HG02970 (cell line): ENCODE results near the gene SOD3.

Source experiments
- ATAC-seq: cut with Tn5 transposase; IDR thresholded peaks from one replicate; pipeline ENCODE4 v1.9.1; 2021; ENCODE audit warnings: mild to moderate bottlenecking, moderate library complexity, moderate number of reproducible peaks; ENCODE audit not compliant: unreplicated experiment, low FRiP score

The SOD3 gene, protein sequence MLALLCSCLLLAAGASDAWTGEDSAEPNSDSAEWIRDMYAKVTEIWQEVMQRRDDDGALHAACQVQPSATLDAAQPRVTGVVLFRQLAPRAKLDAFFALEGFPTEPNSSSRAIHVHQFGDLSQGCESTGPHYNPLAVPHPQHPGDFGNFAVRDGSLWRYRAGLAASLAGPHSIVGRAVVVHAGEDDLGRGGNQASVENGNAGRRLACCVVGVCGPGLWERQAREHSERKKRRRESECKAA

DNA sequence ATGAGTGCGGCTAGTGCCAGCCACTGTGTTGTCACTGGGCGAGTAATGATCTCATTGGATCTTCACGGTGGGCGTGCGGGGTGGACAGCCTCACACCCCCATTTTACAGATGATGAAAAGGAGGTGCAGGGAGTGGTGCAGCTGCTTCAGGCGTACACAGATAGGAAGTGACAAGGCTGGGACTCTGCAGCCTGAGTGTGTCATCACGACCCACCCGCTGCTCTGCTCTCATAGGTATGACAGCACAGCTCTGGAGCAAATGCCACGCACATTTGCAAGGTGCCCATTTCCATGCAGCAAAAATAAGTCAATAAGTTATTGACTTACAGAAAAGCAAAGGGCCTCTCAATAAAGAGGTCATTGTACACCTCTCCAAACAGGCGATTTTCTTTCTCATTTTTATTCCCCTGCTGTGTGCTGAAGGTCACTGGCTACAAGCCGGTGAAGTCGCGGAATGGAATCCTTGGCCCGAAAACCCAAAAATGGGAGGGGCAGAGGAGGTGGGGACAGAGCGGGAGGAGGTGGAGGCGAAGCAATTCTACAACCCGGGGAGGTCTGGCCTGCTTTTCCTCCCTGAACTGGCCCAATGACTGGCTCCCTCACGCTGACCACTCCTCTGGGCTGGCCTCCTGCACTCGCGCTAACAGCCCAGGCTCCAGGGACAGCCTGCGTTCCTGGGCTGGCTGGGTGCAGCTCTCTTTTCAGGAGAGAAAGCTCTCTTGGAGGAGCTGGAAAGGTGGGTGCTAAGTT lies at the start of gene SOD3:
Gene SOD3 (plus strand): TSS at position 658 of the 750 bp plus-strand sequence. CDS start 3,949 bp downstream, outside the sequence.
- ATAC-seq = no peak

DNA sequence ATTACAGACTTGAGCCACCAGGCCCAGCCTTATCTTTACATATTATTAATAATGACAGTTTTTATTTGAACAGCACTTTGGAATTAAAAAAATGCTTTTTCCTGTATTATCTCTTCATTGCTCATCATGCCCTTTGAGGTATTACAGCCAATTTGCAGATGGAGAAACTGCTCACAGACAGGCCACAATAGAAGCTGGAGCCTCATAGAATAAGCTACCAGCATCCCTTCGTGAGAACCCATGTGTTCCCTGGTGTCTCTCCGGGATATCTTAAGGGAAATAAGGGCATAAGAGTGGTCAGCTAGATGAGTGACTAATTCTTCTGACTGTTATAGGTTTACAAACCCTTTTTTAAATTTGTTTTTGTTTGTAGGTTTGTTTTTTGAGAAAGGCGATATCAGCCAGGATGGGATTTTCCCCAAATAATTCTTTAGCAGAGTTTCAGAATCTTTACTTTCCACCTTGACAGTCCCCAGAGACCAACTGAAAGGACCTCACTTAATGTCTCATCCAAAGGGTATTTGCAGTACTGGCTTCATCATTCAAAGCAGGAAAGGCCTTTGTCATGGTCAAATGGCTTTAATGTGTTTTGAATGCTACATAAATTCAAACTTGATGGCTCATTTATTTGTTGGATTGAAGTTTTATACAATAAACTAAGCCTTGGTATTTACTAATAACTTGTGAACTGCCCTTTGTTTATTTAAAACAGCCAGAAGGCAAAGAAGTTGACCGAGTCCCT lies 48.0 kb upstream of the SOD3 start:
- ATAC-seq = no peak

DNA sequence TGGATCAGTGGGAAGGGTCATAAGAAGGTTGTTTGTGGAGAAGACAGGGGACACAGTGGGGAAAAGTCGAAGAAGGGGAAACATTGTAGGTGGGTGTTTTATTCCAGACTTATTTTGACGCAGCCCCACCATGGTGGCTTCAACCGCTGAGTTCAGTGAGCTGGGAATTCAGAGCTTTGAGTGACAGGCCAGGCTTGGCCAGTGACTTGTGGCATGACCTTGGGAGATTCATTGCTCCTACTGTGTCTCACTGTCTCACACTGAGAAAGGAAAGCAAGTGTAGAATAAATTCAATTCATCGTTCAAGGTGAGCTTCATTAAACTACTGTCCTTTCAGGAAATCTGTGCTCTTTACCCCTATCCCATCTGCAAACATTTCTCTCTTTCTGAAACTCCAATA lies 47.4 kb upstream of the SOD3 start:
- ATAC-seq = no peak

DNA sequence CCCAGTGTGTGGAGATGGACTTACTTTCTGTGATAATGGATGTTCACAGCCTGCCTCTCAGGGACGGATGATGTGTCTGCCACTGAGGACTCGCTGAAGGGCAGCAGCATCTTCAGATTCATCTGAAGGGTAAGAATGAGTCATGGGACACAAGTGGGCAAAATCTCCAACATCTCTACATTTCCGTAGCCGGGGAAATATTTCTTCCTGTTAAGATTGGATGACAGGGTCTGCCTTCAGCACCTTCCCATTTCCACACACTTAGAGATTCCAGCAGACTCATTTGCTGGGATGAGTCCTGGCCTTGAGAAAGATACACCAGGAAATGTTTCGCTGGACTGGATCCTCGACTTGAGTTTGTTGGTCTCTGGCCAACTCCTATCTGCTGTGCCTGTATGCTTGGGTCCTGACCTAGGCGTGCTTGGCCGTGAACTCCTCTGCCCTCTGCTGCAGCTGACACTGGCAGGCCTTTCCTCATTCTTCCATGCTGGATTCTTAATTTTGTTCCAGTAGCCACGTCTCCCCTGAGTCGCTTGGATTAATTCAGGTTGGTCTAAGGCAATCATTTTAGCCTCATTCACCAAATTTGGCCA lies 46.5 kb upstream of the SOD3 start:
- no peak for ATAC-seq

DNA sequence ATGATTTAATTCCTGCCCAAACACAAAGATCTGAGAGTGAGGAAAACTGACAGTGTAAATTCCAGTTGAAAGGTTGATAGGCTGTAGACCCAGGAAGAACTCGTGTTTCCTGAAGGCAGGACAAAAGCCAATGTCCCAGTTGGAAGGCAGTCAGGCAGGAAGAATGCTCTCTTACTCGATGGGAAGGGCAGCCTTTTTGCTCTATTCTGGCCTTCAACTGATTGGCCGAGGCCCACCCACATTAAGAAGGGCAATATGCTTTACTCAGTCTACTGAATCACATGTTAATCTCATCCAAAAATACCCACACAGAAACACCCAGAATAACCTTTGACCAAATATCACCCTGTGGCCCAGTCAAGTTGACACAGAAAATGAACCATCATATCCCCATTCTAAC lies 45.3 kb upstream of the SOD3 start:
- ATAC-seq = no peak

DNA sequence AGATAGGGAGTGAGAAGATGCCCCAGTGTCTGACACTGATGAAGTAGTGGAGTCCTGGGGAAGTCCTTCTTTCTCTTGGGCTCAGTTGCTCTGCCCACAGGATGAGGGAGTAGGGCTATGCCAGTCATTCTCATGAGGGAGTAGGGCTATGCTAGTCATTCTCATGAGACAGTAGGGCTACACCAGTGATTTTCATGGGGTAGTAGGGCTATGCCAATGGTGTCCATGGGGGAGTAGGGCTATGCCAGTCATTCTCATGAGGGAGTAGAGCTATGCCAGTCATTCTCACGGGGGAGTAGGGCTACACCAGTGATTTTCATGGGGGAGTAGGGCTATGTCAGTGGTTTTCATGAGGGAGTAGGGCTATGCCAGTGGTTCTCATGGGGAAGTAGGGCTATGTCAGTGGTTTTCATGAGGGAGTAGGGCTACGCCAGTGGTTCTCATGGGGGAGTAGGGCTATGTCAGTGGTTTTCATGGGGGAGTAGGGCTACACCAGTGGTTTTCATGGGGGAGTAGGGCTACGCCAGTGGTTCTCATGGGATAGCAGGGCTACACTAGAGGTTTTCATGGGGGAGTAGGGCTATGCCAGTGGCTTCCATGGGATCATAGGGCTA lies 43.3 kb upstream of the SOD3 start:
- no peak for ATAC-seq

DNA sequence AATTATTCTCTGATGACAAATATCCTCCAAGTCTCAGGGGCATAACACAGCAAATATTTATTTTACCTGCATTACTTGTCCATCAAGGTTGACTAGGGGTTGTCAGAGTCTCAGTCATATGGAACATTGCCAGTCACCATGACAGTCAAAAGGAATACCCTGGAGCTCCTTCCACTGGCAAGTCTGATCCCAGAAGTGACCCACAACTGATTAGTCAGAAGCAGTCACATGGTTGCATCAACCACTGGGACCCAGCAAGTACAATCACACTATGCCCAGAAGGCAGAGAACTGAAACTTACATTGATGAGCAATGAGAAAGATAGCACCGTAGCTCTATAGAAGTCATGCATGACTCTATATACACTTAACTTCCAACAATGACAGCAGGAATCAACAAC lies 41.9 kb upstream of the SOD3 start:
- no peak for ATAC-seq

DNA sequence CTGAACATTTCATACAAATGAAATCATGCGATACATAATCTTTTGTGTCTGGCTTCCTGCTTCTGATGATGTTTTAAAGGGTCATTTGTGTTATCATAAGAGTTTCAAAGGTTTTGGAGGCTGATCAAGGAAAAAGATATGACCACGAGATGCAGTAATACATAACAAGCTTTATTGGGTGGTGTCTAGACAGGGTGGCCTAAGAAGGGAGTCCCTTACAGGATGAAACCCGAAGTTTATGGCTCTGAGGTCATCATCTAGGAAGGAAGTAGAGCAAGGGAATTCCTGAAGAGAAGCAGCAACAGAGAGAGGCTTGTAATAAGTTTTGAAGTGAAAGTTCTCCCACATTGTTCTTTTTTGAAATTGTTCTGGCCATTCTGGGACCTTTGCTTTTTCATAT lies 40.8 kb upstream of the SOD3 start:
- ATAC-seq = no peak

DNA sequence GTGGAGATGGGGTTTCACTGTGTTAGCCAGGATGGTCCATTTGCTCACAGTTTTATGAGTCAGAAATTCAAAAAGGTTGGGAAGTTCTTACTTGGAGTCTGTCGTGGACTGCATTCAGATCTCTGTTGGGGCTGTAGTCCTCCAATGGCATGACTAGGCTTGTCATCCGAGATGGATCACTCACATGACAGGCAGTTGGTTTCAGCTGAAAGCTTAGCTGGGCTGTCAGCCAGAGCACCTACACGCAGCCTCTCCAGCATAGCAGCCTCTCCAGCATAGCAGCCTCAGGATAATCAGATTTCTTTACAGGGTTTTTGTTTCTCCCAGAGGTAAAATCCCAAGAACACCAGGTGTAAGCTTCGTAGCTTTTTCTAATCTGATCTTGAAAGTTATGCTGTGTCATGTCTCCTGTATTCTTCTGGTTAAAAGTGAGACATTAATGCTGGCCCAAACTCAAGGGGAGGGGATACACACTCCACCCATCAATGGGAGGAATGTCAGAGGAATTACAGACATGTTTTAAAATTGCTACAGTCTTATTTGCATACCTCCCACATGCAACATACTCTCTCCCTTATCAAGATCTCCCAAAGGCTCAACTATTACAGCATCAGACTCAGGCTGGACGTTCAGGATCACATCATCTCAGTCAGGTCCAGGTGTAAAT lies 31.6 kb upstream of the SOD3 start:
- ATAC-seq = no peak

DNA sequence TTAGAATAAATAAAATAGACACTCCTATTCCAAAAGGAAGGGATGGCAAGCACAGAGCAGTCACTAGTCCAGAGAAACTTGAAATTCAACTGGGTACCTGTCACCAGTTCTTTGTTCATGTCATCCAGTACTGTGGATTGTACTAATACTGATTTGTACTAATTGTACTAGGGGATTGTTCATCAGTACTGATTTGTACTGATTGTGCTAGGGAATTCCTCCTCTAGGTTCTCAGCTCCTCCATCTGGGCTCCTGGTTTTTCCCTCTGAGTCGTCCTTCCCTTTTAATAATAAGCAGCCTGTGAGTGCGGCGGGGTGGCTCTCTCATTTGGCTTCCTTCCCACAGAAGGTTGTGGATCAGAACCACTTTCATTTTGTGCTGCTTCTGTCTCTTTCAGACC lies 31.0 kb upstream of the SOD3 start:
- ATAC-seq = no peak

DNA sequence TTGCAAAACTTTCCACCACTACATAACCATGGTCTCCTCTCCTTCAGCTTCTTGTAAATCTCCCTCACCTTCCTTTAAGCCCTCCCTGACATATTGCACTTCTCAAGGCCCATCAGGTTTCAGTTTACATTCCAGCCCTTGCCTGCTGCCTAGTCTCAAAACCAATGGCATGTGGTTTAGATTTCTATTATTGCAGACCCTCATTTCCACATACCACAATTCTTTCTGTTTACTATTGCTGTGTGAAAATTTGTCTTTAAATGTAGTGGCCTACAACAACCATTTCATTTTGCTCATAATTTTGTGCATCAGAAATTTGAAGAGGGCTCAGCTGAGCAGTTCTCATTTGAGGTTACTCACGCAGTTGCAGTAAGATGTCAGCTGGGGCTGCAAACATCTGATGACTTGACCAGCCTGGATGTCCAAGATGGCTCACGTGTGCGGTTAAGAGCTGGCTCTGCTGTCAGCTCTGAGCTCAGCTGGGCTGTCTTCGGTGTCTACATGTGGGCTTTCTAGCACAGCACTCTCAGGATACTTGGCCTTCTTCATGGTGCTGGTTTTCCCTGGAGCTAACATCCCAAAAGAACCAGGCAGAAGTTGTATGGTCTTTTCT lies 29.9 kb upstream of the SOD3 start:
- ATAC-seq = no peak

DNA sequence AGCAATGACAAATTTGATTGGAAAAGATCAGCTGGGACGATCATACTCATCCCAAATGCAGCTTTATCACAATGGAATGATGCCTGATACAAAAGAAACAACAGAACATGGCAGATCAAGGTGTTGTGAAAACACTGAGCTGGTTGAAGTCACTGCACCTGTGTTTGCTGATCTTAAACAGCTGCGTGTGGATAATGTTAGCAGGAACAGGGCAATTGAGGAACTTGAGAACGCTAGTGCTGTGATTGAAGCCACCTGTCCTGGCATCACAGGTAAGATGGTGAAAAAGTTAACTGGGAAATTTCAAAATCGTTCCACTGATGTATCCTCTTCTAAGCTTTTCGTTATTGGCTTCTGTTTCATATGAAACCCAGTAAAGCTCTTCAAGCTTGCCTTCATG lies 27.4 kb upstream of the SOD3 start:
- no peak for ATAC-seq

DNA sequence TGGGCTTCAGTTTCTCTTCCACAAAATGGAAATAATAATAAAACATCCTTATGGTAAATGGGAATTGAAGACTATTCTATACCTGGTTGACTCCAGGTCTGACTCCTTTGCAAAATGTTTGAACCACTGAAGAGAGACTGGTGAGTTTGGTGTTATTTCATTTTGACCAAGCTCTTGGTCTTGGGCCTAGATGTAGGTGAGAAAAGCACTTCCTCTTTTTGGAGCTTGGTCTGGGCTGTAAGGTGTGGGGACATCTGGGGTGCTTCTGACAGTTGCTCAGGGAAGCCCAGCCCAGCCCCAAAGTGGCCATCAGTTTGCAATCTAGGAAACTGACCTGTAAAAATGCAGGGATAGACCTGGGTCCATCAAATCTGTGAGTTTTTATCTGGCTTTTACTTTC lies 26.8 kb upstream of the SOD3 start:
- no peak for ATAC-seq

DNA sequence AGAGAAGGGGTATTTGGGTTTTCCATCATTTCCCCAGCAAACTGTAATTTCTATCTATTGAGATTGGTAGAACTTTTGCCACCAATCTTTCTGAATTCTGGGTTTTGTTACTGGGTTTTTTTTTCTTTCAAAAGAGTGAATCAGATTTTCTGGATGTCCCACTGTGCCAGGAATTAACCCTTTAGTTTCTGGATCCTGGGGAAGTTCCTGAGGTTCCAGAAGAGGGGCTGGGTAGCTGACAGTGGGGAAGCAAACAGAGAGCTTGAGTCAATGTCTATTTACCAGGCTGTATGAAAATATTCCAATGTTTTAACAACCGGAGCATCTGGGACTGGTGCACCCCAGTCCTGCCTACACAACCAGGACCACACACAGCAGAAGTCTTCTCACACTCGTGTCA lies 25.8 kb upstream of the SOD3 start:
- no peak for ATAC-seq

DNA sequence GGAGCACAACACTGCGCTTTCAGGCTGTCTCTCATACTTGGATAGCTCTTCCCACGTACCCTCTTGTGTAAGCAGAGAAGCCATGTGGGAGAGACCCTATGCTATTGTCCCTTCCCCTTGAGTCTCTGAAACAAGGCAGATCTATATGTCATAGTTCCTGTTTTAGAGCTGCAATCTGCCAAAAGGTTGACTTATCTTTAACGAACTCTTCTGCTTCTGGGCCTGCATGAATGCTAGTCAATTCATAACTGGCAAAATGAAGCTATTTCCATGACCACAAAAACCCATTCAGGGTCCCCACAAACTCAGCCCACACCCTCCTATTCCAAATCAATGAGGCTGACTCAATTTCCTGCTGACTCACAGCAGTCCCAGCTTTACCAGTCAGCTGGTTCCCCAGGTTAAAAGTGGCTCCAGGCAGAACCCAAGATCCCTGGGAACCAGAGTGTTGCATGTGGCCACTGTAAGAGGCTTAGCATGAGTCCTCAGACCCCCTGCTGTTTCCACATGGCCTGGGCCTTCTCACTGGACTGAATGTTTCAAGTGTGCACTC lies 25.3 kb upstream of the SOD3 start:
- no peak for ATAC-seq

DNA sequence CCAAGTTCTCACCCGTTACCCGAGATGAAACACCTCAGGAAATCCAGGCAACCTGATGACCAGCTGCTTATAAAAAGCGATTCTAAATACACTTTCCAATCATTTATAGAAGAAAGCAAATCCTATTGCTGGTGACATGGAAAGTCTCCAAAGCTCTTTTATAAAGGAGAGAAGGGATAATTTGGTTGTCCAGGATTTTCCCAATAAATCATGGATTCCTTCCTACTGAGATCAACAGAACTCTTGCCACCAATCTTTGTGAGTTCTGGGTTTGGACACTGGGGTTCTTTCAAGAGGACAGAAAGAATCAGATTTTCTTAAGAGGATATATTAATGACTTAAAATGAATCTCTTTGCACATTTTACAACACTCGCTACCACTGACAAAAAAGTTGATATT lies 24.7 kb upstream of the SOD3 start:
- no peak for ATAC-seq

DNA sequence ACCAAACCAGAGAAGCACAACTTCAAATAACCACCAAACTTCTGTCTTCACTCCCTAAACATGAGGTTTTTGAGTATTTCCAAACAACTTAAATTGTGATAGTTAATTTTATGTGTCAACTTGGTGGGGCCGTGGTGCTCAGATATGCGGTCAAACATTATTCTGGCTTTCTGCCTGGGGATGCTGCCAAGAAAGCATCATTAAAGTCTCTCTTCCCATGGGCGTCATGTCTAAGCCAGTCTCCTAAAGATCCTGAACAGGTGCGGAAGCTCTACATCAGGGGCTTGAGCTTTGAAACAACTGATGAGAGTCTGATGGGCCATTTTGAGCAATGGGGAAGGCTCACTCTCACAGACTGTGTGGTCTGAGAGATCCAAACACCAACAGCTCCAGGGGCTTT lies 24.1 kb upstream of the SOD3 start:
- no peak for ATAC-seq

DNA sequence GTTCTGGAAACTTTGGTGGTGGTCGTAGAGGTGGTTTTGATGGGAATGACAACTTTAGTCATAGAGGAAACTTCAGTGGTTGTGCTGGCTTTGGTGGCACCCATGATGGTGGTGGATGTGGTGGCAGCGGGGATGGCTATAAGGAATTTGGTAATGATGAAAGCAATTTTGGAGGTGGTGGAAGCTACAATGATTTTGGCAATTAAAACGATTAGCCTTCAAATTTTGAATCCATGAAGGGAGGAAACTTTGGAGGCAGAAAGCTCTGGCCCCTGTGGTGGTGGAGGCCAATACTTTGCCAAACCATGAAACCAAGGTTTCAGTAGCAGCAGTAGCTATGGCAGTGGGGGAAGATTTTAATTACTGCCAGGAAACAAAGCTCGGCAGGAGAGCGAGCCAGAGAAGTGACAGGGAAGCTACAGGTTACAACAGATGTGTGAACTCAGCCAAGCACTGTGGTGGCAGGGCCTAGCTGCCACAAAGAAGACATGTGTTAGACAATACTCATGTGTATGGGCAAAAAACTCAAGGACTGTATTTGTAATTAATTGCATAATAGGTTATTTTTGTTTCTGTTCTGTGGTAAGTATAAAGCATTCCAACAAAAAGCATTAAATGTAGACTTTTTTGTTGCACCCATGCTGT lies 23.2 kb upstream of the SOD3 start:
- no peak for ATAC-seq

DNA sequence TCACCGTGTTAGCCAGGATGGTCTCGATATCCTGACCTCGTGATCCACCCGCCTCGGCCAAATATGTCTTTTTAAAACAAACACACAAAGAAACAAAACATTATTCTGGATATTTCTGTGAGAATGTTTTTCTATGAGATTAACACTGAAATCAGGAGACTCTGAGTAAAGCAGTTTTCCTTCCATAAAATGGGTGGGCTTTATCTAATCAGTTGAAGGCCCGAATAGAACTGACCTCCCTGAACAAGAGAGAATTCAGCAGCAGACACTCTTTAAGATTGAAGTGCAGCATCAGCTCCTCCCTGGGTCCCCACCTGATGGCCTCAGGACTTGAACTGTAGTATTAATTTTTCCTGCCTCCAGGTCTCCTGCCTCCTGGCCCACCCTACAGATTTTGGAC lies 22.4 kb upstream of the SOD3 start:
- ATAC-seq = no peak
